HEK293 (cell line): ENCODE data around the gene SEC11A.

Experiments used
- BCL11B ChIP-seq: fragments of 450-650 bp; formaldehyde crosslinking; IDR thresholded peaks from 2 replicates; pipeline ENCODE4 v1.5.1; 2016; ENCODE audit warnings: low read depth, missing biosample characterization, missing genetic modification characterization
- CTCF ChIP-seq: fragments of 450-650 bp; formaldehyde crosslinking; IDR thresholded peaks from 2 replicates; pipeline ENCODE4 v1.5.1; 2016; ENCODE audit warnings: missing biosample characterization, missing genetic modification characterization
- EGR2 ChIP-seq: fragments of 450-650 bp; formaldehyde crosslinking; IDR thresholded peaks from 2 replicates; pipeline ENCODE4 v1.5.1; 2016; ENCODE audit warnings: low read depth, missing biosample characterization, missing genetic modification characterization
- GLIS1 ChIP-seq: fragments of 450-650 bp; formaldehyde crosslinking; IDR thresholded peaks from 2 replicates; pipeline ENCODE4 v1.5.1; 2016; ENCODE audit warnings: missing biosample characterization, missing genetic modification characterization
- KLF10 ChIP-seq: fragments of 450-650 bp; IDR thresholded peaks from 2 replicates; pipeline ENCODE4 v1.5.1; 2018; ENCODE audit warnings: missing biosample characterization, mild to moderate bottlenecking, missing genetic modification characterization
- KLF17 ChIP-seq: fragments of 450-650 bp; formaldehyde crosslinking; IDR thresholded peaks from 2 replicates; pipeline ENCODE4 v1.5.1; 2016; ENCODE audit warnings: missing biosample characterization, missing genetic modification characterization
- PRDM4 ChIP-seq: fragments of 450-650 bp; formaldehyde crosslinking; IDR thresholded peaks from 2 replicates; pipeline ENCODE4 v1.5.1; 2017; ENCODE audit warnings: missing biosample characterization, missing genetic modification characterization
- SP3 ChIP-seq: fragments of 450-650 bp; formaldehyde crosslinking; IDR thresholded peaks from 2 replicates; pipeline ENCODE4 v1.5.1; 2016; ENCODE audit warnings: missing biosample characterization, missing genetic modification characterization
- ZBTB10 ChIP-seq: fragments of 450-650 bp; formaldehyde crosslinking; IDR thresholded peaks from 2 replicates; pipeline ENCODE4 v1.5.1; 2016; ENCODE audit warnings: missing biosample characterization, missing genetic modification characterization
- ZBTB17 ChIP-seq: fragments of 450-650 bp; formaldehyde crosslinking; IDR thresholded peaks from 2 replicates; pipeline ENCODE4 v1.5.1; 2016; ENCODE audit warnings: missing biosample characterization, missing genetic modification characterization
- ZBTB48 ChIP-seq: fragments of 450-650 bp; formaldehyde crosslinking; IDR thresholded peaks from 2 replicates; pipeline ENCODE4 v1.5.1; 2016; ENCODE audit warnings: missing biosample characterization, missing genetic modification characterization
- ZFHX2 ChIP-seq: fragments of 450-650 bp; formaldehyde crosslinking; conservative IDR thresholded peaks from 2 replicates; pipeline ENCODE4 v1.5.1; 2016; ENCODE audit warnings: missing biosample characterization, missing genetic modification characterization
- ZNF211 ChIP-seq: fragments of 450-650 bp; formaldehyde crosslinking; IDR thresholded peaks from 2 replicates; pipeline ENCODE4 v1.5.1; 2016; ENCODE audit warnings: low read depth, missing biosample characterization, missing genetic modification characterization
- ZNF223 ChIP-seq: fragments of 450-650 bp; formaldehyde crosslinking; IDR thresholded peaks from 2 replicates; pipeline ENCODE4 v1.5.1; 2016; ENCODE audit warnings: missing biosample characterization, missing genetic modification characterization
- ZNF302 ChIP-seq: fragments of 450-650 bp; formaldehyde crosslinking; IDR thresholded peaks from 2 replicates; pipeline ENCODE4 v1.5.1; 2016; ENCODE audit warnings: missing biosample characterization, missing genetic modification characterization, low read depth
- ZNF37A ChIP-seq: fragments of 450-650 bp; IDR thresholded peaks from 2 replicates; pipeline ENCODE4 v1.5.1; 2018; ENCODE audit warnings: missing biosample characterization, missing genetic modification characterization
- ZNF518A ChIP-seq: fragments of 450-650 bp; formaldehyde crosslinking; conservative IDR thresholded peaks from 2 replicates; pipeline ENCODE4 v1.5.1; 2016; ENCODE audit warnings: low read depth, missing biosample characterization, missing genetic modification characterization
- ZNF580 ChIP-seq: fragments of 450-650 bp; formaldehyde crosslinking; IDR thresholded peaks from 2 replicates; pipeline ENCODE4 v1.5.1; 2016; ENCODE audit warnings: missing biosample characterization, missing genetic modification characterization
- ZNF623 ChIP-seq: fragments of 450-650 bp; formaldehyde crosslinking; IDR thresholded peaks from 2 replicates; pipeline ENCODE4 v1.5.1; 2016; ENCODE audit warnings: missing biosample characterization, missing genetic modification characterization
- ZNF639 ChIP-seq: fragments of 450-650 bp; formaldehyde crosslinking; IDR thresholded peaks from 2 replicates; pipeline ENCODE4 v1.5.1; 2016; ENCODE audit warnings: missing biosample characterization, missing genetic modification characterization
- ZNF660 ChIP-seq: fragments of 450-650 bp; IDR thresholded peaks from 2 replicates; pipeline ENCODE4 v1.5.1; 2018; ENCODE audit warnings: missing biosample characterization, mild to moderate bottlenecking, missing genetic modification characterization
- ZNF707 ChIP-seq: fragments of 450-650 bp; formaldehyde crosslinking; IDR thresholded peaks from 2 replicates; pipeline ENCODE4 v1.5.1; 2016; ENCODE audit warnings: missing biosample characterization, missing genetic modification characterization
- ZNF776 ChIP-seq: fragments of 450-650 bp; formaldehyde crosslinking; IDR thresholded peaks from 2 replicates; pipeline ENCODE4 v1.5.0; 2017; ENCODE audit warnings: missing biosample characterization, missing genetic modification characterization, borderline replicate concordance
- ZNF837 ChIP-seq: fragments of 450-650 bp; formaldehyde crosslinking; IDR thresholded peaks from 2 replicates; pipeline ENCODE4 v1.5.1; 2016; ENCODE audit warnings: missing biosample characterization, missing genetic modification characterization
- ZSCAN30 ChIP-seq: fragments of 450-650 bp; IDR thresholded peaks from 2 replicates; pipeline ENCODE4 v1.5.1; 2018; ENCODE audit warnings: missing biosample characterization, mild to moderate bottlenecking, missing genetic modification characterization, moderate library complexity

The SEC11A gene

GRCh38 chr15:84716036-84716732 is at the start of gene SEC11A (continued):
- no peak; the same call in 1 of the 2 replicates for TF ChIP-seq CTCF (tag by site-specific recombination)
- TF ChIP-seq ZNF302 (tag by site-specific recombination): no peak
- peak; percentile 79 for TF ChIP-seq KLF10
- TF ChIP-seq ZNF223: no peak
- TF ChIP-seq ZNF518A (tag by site-specific recombination): peak; percentile 94
- peak; percentile 85 for TF ChIP-seq ZBTB17
- no peak for TF ChIP-seq ZNF707 (tag by site-specific recombination)
- TF ChIP-seq ZBTB48 (tag by site-specific recombination): peak; percentile 46; the same call in 1 of the 2 replicates
- peak; percentile 70; the same call in 1 of the 2 replicates for TF ChIP-seq ZBTB10 (tag by site-specific recombination)
- peak; percentile 77 for TF ChIP-seq ZNF639 (tag by site-specific recombination)
- no peak; the same call in 1 of the 2 replicates for TF ChIP-seq ZNF37A (tag by site-specific recombination)
- TF ChIP-seq ZNF660 (tag by site-specific recombination): peak; percentile 76; the same call in 1 of the 2 replicates
- TF ChIP-seq GLIS1 (tag by site-specific recombination): peak; percentile 45
- no peak for TF ChIP-seq ZNF211 (tag by site-specific recombination)
- peak; percentile 60 for TF ChIP-seq EGR2
- peak; percentile 90; the same call in 1 of the 2 replicates for TF ChIP-seq BCL11B (tag by site-specific recombination)
- peak; percentile 22; the same call in 1 of the 2 replicates for TF ChIP-seq ZNF623 (tag by site-specific recombination)
- no peak for TF ChIP-seq ZNF776 (tag by site-specific recombination)
- TF ChIP-seq ZNF580 (tag by site-specific recombination): peak; percentile 91
- TF ChIP-seq ZNF837: no peak
- TF ChIP-seq PRDM4: no peak
- peak; percentile 86 for TF ChIP-seq ZSCAN30 (tag by site-specific recombination)
- TF ChIP-seq KLF17 (tag by site-specific recombination): peak; percentile 93
- peak; percentile 78 for TF ChIP-seq ZFHX2 (tag by site-specific recombination)
- peak; percentile 94 for TF ChIP-seq SP3 (tag by site-specific recombination)
